PC-9 (cell line): ENCODE data around the gene DENND1A.

Source experiments
- EZH2 ChIP-seq: fragments of 200-600 bp; sonication (generic); IDR thresholded peaks from 2 replicates; pipeline ENCODE4 v1.8.0; 2017; ENCODE audit warnings: antibody characterized with exemption, low read depth
- TF ChIP-seq, protein P1 (sequence below): fragments of 200-600 bp; sonication (generic); conservative IDR thresholded peaks from 2 replicates; pipeline ENCODE4 v1.6.1; 2017; ENCODE audit warnings: mixed run types, antibody characterized with exemption, mild to moderate bottlenecking, moderate library complexity

DNA sequence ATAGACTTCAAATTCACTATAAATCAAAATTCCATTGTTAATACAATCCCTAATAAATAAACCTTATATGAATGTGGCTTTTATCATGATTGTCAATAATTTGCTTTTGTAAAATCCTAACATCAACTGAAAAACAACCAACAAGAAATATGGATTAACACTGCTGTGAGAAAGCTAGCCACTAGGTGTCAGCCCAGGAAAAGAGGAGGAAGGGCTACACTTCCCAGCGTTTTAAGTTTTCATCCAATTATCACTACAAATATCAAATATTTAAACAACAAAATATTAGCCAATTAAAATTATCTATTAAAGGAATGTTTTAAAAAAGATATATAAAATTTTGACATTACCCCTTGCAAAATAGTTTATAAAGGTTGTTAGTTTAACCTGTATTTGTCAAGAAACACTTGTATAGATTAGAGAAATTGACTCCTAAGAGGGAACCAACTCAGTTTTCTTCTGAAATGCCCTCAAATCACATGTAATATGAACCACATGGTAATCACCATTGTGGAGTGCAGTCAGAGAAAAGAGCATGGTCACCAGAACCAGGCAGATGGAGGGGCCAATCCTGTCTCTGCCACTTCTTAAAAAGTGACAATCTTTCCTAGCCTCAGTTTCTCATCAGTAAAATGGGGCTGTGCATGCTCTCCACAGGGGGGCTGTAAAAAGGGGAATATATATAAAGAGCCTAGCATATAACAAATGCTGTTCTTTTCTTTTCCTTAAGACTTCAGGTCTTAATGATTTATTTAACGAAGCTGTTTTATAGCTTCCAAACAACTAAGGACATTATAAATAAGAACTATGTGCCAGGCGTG, 385.7 kb downstream of the DENND1A start:
- TF ChIP-seq, protein P1, sequence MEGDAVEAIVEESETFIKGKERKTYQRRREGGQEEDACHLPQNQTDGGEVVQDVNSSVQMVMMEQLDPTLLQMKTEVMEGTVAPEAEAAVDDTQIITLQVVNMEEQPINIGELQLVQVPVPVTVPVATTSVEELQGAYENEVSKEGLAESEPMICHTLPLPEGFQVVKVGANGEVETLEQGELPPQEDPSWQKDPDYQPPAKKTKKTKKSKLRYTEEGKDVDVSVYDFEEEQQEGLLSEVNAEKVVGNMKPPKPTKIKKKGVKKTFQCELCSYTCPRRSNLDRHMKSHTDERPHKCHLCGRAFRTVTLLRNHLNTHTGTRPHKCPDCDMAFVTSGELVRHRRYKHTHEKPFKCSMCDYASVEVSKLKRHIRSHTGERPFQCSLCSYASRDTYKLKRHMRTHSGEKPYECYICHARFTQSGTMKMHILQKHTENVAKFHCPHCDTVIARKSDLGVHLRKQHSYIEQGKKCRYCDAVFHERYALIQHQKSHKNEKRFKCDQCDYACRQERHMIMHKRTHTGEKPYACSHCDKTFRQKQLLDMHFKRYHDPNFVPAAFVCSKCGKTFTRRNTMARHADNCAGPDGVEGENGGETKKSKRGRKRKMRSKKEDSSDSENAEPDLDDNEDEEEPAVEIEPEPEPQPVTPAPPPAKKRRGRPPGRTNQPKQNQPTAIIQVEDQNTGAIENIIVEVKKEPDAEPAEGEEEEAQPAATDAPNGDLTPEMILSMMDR = peak; percentile 89
- TF ChIP-seq EZH2 = no peak
